Fibroblast of the aortic adventitia (primary cell): Measurements from ENCODE around the gene KCNT1. TPM values are rescaled to one million over a fixed set of nuclear protein-coding genes. Genes with fewer than 3 reads are reported as not detected.
"Not testable (repeated sequence)": the region's sequence is repeated elsewhere in the genome, so short reads cannot be mapped to it uniquely, and the experiment has no call there.

ENCODE experiments used
- DNase-seq: peaks from one replicate; pipeline ENCODE4 v3.0.0-alpha.2; 2010; ENCODE audit warnings: low read depth
- H3K4me3 ChIP-seq: 2 replicates; pipeline ENCODE4 v1.5.1; 2011; ENCODE audit warnings: low read depth, mild to moderate bottlenecking, control low read depth, low read length, moderate library complexity
- CTCF ChIP-seq: IDR thresholded peaks from 2 replicates; pipeline ENCODE4 v1.5.1; 2011; ENCODE audit warnings: mild to moderate bottlenecking, low read length, control low read depth, inconsistent platforms; ENCODE audit not compliant: insufficient read depth
- total RNA-seq: library from RNA; depleted of rRNA; stranded (reverse); fragments of >200 nt; gene quantifications from 2 replicates; pipeline ENCODE4 v1.2.3, GENCODE V29; 2012; ENCODE audit warnings: low replicate concordance

KCNT1 gene
- total RNA-seq, 1 donor: not detected

- DNase-seq: no peak
- no peak overlapping the region for H3K4me3 ChIP-seq
- TF ChIP-seq CTCF: no peak
Observed at GRCh38 chr9:135666534-135667462, 35.2 kb upstream of the KCNT1 start.

- H3K4me3 ChIP-seq: no peak overlapping the region
- DNase-seq: no peak
- TF ChIP-seq CTCF: no peak
Observed at GRCh38 chr9:135667463-135668001, 34.5 kb upstream of the KCNT1 start.

GRCh38 chr9:135669018-135669417 lies 33.0 kb upstream of the KCNT1 start:
- DNase-seq, H3K4me3 ChIP-seq: not testable (repeated sequence)

- no peak for TF ChIP-seq CTCF
- no peak for DNase-seq
- no peak overlapping the region for H3K4me3 ChIP-seq
Observed at GRCh38 chr9:135669616-135670285, 32.2 kb upstream of the KCNT1 start.

GRCh38 chr9:135670721-135671590 lies 31.0 kb upstream of the KCNT1 start:
- no peak for DNase-seq
- no peak overlapping the region for H3K4me3 ChIP-seq
- TF ChIP-seq CTCF: no peak

GRCh38 chr9:135671591-135672041 lies 30.4 kb upstream of the KCNT1 start:
- TF ChIP-seq CTCF: no peak
- H3K4me3 ChIP-seq: no peak overlapping the region
- DNase-seq: no peak

- DNase-seq, H3K4me3 ChIP-seq: not testable (repeated sequence)
Observed at GRCh38 chr9:135672786-135673185, 29.2 kb upstream of the KCNT1 start.
